Hepatic stellate cell (primary cell): ENCODE results near the gene SHLD2.
A peak's percentile ranks its signal among the peaks of the same experiment; 100 is the strongest.
"Not testable (repeated sequence)": the region's sequence is repeated elsewhere in the genome, so short reads cannot be mapped to it uniquely, and the experiment has no call there.

Source experiments
- DNase-seq: peaks from one replicate; pipeline ENCODE4 v3.0.0; 2011; ENCODE audit warnings: low spot score

SHLD2 gene

DNA sequence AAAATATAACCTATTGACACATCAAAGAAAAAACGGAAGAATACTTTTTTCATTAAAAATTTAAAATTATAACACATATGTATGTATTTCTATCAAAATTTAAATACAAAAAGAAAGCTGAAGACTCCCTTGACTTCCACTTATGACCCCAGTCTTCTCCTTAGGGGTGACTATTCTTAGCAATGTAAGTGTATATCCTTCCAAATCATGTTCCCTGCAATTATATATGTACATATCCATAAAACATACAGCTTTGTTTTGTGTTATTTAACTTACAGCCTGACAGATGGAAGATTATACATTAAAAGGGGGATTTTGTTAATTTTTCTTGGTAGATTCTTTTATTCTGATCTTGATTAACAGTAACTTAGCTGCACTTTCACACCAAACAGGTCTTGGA lies 9.5 kb upstream of the SHLD2 start:
- no peak for DNase-seq

DNA sequence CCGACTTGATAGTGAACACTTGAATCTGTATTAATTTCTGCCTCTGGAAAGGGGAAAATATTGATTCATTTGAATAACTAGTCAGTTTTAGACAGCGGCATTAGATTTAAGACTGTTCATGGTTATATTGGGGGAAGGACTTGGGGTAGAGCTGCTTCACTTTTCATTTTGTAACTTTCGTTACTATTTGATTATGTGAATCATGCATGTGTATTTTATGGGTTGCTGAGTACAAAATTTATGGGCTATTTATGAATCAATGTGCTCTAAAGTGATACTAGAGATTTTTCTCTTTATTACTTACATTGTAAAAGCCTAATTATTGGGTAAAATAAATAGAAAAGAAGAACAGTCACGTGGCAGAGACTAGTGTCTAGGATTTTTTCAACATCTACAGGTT lies 5.3 kb upstream of the SHLD2 start:
- DNase-seq: no peak

DNA sequence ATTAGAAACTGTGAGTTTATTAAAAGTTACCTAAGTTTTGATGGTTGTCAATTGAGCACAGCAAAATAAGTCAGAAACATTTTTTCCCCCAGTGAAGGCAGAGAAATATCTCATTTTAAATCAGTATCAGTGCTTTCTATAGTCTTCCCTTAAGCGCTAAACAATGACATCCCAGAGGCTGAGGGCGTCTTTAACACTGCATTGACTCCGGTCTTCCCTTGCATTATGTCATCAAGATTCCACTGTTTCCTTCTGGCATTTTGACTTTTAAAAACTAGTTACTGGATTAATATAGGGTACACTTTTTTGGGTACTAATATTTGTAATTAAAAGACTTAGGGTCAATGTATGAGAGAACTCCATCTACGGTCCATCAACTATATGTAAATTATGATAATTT lies 4.2 kb upstream of the SHLD2 start:
- DNase-seq: no peak

DNA sequence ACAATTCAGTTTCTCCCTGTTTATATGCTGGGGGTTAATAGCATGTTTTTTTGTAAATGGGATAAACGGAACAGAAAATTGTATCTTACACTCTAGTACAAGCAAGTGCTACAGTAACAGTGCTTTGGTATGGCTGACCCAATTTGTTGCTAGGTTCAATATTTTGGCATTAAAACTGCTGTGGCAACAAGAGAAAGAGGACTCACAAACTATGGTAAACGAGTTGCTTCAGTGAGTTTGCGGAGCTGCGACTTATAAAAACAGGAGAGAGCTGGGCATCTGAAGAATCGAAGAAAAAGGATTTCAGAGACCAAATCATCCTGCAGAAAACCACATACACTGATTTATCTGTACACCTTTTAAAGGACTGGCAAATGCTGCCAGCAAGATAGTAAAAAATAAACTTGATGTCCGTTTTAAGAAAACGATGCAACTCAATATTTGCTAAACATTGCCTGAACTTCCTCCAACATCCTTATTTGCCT lies 2.6 kb upstream of the SHLD2 start:
- DNase-seq: peak; percentile 43

DNA sequence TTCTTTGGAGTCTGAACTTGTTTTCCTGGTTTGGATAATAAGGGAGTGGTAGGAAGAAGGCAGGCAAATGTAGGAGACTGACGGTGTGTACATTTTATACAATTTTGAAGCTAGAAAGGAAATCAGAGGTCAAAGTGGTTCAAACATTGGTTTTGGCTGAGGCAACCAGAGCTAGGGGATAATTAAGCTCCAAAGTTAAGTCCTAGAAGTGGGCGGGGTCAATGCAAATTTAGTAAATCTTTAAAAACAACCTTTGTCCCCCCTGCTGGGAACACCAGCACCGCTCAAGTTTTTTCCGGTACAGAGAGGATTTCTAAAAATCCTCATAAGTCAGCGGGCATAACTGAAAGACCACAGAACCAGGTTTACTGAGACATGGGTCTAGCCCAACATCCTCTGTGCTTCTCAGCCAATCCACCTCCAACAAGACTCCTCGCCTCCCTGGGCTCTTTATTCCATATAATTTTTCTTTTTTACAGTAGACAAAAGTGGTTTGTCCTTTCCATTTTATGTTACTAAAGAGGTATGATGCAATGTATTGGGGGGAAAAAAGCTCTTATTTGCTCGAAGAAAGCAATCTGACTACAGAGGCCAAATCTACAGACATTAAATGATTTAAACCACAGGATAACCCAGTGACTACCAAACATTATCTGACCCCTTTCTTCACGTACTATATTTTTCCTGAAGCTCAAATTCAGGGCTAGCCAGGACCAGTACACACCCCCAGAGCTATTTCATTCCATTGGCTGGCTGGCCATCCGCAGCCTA lies 2.0 kb upstream of the SHLD2 start:
- peak; percentile 33 for DNase-seq

DNA sequence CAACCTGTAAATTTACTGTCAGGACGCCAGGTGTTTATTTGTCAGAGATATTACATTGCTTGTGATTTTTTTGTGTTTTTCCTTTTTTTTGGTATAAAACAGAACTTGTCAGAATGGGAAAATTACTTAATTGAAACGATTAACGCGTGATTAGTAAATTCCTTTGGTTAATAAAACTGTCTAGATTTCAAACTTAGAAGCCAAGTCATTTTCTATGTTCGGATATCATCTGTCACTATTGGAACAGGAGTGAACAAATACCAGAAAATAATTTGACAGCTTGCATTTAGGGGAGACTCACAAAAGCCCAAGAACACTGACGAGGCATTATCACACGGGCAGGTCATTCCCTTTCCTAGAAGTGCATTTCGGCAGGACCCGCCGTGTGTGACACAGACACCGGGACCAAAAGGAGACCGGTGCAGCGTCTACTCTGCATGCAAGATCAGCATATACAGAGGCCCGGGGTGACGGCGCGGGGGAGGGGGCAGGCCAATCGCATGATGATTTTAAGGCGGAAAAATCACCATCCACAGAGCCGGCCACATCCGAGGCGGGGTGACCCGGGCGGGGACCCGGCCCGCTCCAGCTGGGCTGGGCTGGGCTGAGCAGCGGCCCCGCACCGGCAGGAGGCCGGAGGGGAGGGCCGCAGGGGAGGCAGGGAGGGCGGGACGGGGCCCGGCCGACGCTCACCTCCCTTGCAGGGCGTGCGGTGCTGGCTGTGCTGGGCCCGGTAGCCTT lies 1.2 kb upstream of the SHLD2 start:
- DNase-seq: peak; percentile 31

DNA sequence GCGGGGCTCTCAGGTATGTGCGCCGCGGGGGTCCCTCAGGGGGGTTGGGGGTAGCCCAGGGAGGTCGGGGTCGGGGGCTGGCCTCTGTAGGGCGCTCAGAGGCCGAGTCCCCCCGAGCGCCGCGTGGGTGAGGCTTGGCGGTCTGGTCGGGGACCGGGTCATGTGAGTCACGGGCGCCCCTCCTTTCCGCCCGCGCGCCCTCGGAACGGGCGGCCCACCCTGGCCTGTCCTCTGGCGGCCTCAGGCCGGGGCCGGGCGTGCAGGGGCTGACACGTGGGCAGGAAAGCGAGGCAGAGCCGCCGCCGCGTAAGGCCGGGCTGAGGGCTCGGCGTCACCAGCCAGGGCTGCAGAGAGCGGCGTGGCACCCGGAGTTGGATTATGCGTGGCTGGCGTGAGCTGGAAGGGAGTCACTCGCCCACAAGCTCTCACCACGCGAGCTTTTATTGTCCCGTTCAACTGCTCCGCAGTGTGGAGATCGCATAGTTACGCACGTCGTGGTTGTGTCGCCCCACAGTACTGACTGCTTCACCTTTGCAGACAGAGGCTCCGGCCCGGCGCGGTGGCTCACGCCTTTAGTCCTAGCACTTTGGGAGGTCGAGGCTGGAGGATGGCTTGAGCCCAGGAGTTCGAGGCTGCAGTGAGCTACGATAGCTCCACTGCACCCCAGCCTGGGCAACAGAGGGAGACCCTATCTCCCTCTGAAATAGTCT lies 385 bp downstream of the SHLD2 start:
- peak; percentile 68 for DNase-seq

DNA sequence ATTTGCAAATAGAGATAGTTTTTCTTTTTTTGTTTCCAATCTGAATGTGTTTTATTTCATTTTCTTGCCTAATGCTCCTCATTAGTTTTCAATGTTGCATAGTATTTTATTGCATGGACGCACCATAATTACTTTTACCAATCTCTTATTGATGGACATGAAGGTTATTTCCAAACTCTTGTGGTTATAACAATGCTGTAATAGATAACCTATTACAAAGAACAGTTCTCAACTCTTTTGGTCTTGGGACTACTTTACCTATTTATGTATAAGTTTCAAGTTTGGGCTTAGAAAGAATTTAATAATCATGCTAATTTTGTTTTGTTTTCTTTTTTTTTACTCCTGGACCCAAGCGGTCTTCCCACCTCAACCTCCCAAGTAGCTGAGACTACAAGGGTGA lies 7.0 kb downstream of the SHLD2 start:
- no peak for DNase-seq

DNA sequence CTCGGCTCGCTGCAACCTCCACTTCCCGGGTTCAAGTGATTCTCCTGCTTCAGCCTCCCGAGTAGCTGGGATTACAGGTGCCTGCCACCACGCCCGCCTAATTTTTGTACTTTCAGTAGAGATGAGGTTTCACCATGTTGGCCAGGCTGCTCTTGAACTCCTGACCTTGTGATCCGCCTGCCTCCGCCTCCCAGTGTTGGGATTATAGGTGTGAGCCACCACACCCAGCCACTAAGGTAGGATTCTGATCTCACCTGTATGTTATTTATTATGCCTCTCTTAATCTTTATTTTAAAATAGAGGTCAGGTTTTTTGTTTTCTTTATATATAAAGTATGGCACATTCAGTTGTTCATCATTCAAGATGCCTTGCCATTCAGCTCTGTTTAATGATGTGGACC lies 9.7 kb downstream of the SHLD2 start:
- DNase-seq: not testable (repeated sequence)

DNA sequence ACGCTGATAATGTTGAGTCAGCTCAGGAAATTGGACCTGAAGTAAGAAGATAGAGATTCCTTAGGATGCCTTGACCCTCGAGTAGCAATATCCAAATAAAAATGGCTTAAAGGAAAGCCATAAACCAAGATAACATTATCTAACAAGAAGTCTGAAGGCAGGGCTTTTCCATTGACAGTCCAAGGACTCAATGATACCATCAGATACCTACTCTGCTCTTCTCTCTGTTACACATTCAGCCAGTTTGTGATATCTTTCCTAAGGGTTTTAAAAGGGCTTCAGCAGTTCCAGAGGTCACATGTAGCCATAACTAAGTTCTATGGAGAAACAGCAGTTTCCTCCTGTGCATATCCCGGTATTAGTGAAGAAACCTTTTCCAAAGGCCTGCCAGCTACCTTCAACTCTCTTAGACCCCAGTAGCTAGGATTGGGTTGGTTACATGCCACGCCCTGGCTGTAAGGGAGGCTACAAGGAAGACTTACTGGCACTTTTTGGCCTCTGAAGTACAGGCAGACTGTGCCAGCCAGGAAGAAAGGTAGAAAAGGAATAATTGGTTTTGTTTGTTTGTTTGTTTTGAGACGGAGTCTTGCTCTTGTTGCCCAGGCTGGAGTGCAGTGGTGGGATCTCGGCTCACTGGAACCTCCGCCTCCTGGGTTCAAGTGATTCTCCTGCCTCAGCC lies 10.6 kb downstream of the SHLD2 start:
- no peak for DNase-seq

DNA sequence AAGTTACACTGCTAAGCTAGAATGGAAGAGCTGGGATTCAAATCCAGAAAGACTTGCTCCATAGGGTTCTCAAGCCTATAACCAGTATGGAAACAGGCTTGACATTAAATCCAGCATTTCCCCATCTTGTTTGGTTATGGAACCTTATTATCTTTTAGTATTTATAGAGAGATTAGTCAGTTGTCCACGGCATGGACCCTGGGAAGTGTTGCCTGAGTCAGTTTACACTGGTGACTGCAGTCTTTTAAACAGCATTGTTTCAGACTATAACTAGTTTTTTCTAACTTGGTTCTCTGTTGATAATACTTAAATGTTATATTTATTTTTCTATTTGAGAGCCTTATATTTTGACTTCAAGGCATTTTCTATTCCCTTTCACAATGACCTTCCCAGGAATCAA lies 23.1 kb downstream of the SHLD2 start:
- not testable (repeated sequence) for DNase-seq

DNA sequence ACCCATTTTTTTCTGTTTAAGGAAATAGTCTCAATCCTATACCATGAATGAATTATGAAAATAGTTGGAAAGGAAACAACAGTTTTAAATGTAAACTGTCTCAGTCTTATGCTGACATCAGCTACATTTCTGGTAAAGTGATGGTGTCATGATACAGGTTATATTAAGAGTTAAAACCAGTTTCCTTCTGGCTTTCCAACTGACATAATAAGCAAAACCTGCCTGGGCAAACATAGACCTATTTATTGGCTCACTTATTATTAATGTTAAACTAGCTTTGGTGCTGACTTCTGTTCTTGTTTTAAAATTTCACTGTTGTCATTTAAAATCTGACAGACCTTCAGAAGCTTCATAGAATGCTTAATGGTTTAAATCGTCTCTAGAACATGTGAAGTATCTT lies 24.0 kb downstream of the SHLD2 start:
- DNase-seq: not testable (repeated sequence)

DNA sequence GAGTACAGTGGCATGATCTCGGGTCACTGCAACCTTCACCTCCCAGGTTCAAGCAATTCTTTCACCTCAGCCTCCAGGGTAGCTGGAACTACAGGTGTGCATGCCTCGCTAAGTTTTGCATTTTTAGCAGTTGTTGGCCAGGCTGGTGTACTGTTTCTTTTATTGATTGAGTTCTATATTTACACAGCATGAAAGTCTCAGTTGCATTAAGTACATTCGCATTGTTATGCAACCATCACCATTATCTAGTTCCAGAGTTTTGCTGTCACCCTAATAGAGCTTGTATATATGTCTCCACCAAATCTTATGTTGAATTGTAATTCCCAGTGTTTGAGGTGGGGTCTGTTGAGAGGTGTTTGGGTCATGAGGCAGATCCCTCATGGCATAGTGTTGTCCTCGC lies 28.3 kb downstream of the SHLD2 start:
- DNase-seq: not testable (repeated sequence)

DNA sequence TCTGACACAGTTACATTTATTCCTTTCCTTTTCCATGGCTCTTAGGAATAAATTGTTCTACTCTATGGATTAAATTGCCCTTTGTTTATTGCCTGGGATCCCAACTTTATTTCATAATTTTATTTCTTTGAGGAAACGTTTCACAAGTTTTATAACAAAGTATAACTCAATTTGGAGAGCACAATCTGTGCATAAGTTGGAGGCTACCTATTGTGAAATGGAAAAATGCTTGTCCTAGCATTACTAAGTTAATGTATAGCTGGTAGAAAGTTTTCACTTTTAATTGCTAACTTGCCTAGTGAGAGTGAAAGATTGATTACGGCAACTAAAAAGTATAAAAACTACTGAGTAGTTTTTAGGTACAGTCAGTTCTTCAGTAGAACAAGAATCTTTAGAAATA lies 32.0 kb downstream of the SHLD2 start:
- not testable (repeated sequence) for DNase-seq

DNA sequence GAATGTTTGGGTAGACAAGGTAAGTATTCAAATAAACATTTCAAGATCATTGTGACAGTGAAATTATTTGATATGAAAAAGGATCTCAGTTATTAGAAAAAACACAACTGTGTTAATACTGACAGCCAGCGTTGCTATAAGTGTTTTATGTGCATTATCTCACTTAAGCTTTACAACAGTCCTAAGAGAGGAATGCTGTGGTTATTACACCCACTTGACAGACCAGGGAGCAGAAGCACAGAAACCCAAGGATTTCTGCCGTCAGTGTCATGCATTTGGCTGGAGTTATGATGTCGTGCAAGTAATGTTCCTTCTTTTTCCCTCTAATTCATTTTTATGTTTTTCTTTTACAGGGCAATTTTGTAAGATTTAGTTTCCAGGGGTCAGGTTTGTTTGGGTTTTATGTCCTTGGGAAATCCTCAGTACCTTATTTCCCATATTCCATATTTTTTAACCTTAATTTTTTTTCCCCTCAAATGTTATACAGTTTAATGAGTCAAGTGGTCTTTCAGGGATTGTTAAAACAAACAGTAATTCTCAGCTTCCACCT lies 32.7 kb downstream of the SHLD2 start:
- not testable (repeated sequence) for DNase-seq

DNA sequence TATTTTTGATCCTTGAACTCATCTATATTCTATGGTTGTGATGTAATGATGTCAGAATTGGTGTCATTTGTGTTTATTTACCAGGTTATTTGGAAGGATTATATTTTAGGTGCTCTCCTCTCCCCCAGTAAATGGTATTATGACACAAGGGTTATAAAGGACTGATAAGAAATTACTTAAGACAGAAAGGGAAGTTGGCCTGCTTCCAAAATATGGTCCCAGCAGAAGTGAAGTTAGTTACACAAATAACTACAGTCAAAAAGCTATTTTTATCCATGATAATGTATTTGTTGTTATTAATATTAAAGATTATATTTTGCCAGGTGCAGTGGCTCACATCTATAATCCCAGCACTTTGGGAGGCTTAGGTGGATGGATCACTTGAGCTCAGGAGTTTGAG lies 37.2 kb downstream of the SHLD2 start:
- not testable (repeated sequence) for DNase-seq

DNA sequence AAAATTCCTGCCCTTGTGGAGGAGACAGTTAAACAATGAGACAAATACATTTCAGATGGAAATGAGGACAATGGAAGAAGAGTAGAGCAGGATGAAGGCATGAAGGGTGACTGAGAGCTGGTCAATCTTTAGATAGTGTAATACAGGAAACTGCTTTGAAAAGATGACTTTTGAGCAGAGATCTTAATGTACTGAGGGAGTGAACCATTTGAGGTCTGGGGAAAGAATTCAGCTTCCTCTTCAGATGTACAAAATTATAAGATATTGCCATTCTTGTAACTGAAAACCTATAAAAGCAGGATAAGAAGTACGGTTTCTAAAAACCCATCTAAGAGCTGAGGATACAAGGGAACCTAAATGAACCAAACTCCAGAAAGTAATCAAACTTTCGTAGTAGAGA lies 38.9 kb downstream of the SHLD2 start:
- not testable (repeated sequence) for DNase-seq

DNA sequence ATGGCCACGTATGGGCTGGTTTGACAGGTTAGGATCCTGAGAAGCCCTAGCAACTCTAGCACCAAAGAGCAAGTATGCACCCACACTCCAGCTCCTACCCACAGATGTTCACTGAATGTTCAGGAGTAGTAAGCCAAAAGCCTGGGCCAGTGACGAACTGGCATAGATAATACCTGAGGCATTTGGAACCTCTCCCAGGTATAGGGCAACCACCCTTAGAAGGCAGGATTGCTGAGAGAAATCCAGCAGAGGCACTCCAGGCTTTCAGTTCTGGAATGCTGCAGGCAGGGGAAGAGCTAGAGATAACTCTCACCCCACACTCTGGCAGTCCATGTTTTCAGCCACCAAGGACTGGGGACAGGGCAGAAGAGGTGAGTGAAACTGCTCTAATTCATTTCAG lies 39.4 kb downstream of the SHLD2 start:
- DNase-seq: not testable (repeated sequence)

DNA sequence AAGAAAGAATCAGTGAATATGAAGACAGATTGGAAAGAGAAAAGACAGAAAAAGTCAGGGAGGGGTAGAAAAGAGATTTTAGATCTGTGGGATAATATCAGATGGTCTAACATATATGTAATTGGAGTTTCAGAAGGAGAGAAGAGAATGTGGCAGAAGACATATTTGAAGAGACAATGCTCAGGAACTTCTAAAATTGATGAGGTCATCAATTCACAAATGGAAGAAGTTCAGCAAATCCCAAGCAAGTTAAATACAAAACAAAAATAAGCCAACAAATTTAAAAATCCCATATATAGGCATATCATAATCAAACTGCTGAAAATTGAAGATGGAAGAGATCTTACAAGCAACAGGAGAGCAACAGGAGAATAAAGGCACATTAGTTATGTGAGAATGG lies 42.5 kb downstream of the SHLD2 start:
- not testable (repeated sequence) for DNase-seq

DNA sequence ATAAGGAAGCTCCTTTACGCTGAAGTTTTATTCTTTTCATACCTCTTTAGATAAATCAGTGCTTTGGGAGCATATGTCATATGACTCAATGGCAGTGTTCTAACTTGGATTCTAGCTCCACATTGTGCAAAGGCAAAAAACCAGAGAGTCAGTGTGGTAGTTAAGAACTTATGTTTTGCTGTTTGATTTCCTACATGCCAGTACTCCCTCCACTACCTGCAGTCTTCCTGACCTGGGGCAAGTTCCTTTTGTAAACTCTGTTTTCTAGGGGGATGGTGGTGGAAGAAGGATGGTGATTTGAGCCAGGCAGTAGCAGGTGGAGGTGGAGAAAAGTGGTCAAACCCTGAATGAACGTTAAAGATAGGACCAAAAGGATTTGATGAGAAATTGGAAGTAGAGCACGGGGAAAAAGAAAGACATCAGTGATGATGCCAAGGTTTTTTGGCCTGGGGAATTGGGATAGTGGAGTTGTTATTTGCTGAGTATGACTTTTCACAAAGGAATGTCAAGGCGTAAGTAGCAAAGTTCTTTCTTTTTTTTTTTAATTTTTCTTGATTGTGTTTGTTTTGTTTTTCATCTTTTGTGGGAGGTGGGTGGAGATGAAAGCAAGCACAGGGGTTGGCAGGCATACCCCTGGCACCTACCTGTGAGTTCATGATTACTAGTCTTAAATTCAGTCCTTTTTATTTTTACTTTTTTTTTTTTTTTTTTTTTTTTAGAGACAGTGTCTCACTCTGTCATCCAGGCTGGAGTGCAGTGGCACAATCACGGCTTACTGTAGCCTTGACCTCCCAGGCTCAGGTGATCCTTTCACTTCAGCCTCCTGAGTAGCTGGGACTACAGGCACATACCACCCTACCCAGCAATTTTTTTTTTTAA lies 47.5 kb downstream of the SHLD2 start:
- not testable (repeated sequence) for DNase-seq

DNA sequence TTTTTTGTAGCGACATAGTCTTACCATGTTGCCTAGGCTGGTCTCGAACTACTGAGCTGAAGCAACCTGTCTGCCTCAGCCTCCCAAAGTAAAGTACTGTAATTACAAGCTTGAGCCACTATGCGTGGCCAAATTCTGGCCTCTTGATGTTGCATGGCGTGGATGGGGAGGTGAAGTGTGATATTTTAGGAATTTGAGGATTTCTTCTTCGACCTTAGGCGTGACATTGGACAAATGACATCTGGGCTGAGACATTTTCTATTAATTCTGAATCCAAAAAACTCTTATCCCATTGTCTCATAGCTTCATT lies 48.1 kb downstream of the SHLD2 start:
- not testable (repeated sequence) for DNase-seq
